ENCODE results near the gene OGDHL.

- no peak for TF ChIP-seq EZH2 (IDR thresholded peaks at IDR 0.05)
- no peak for TF ChIP-seq POLR2AphosphoS5 (IDR thresholded peaks at IDR 0.05; ENCODE audit: borderline replicate concordance, low read depth, low read length)
These were observed 17.1 kb downstream of the OGDHL start for GRCh38 chr10:49744924-49745605.
